Mesenchymal stem cell (in vitro differentiated cells and primary cell): ENCODE data around the gene CCDC121.

Source experiments
- DNase-seq: peaks from one replicate; pipeline ENCODE4 v3.0.0-alpha.2; 2013
- H2AFZ ChIP-seq: one replicate; pipeline ENCODE4 v1.6.1; 2013; ENCODE audit warnings: low read depth, mild to moderate bottlenecking, control low read depth, inconsistent platforms, low read length, moderate library complexity
- H2AK5ac ChIP-seq: 2 replicates; pipeline ENCODE4 v1.6.1; 2013; ENCODE audit warnings: low read length, moderate library complexity, mild to moderate bottlenecking, inconsistent platforms; ENCODE audit not compliant: severe bottlenecking
- H2BK120ac ChIP-seq: one replicate; pipeline ENCODE4 v1.6.1; 2013; ENCODE audit warnings: low read depth, mild to moderate bottlenecking, inconsistent platforms, low read length, moderate library complexity
- H2BK12ac ChIP-seq, 2 experiments: one replicate each; pipeline ENCODE4 v1.6.1; 2013; ENCODE audit warnings: inconsistent platforms in 2 of 2, low read length in 2 of 2, mild to moderate bottlenecking in 2 of 2, moderate library complexity in 2 of 2, control low read depth in 1 of 2
- H2BK15ac ChIP-seq: one replicate; pipeline ENCODE4 v1.6.1; 2013; ENCODE audit warnings: mild to moderate bottlenecking, low read depth, inconsistent platforms; ENCODE audit not compliant: poor library complexity, severe bottlenecking
- H2BK5ac ChIP-seq: 2 replicates; pipeline ENCODE4 v1.6.1; 2013; ENCODE audit warnings: low read depth, mild to moderate bottlenecking, low read length, control low read depth, inconsistent platforms; ENCODE audit not compliant: poor library complexity, severe bottlenecking
- H3K14ac ChIP-seq, 2 experiments: one replicate each; pipeline ENCODE4 v1.6.1; 2013; ENCODE audit warnings: inconsistent platforms in 2 of 2, low read length in 2 of 2, control low read depth in 1 of 2, mild to moderate bottlenecking in 1 of 2, moderate library complexity in 1 of 2
- H3K18ac ChIP-seq, 2 experiments: one replicate each; pipeline ENCODE4 v1.6.1; 2013; ENCODE audit warnings: inconsistent platforms in 2 of 2, low read length in 2 of 2, control low read depth in 1 of 2, low read depth in 1 of 2, mild to moderate bottlenecking in 1 of 2
- H3K23ac ChIP-seq, 2 experiments: one replicate each; pipeline ENCODE4 v1.6.1; 2013; ENCODE audit warnings: inconsistent platforms in 2 of 2, low read length in 2 of 2, mild to moderate bottlenecking in 2 of 2, moderate library complexity in 2 of 2, control low read depth in 1 of 2
- H3K27ac ChIP-seq: 2 replicates; pipeline ENCODE4 v1.5.1; 2013; ENCODE audit warnings: mild to moderate bottlenecking, moderate library complexity, low read length, control low read depth, inconsistent platforms; ENCODE audit not compliant: poor library complexity, severe bottlenecking
- H3K27me3 ChIP-seq, 2 experiments: 2 replicates each; pipeline versions ENCODE4 v1.6.1 to v1.7.0; 2013; ENCODE audit warnings: low read length in 2 of 2, mild to moderate bottlenecking in 2 of 2, moderate library complexity in 2 of 2, control low read depth in 1 of 2, inconsistent platforms in 1 of 2; ENCODE audit not compliant: control insufficient read depth in 1 of 2, insufficient read depth in 1 of 2
- H3K36me3 ChIP-seq, 2 experiments: 2 replicates each; pipeline versions ENCODE4 v1.6.1 to v1.7.0; 2013; ENCODE audit warnings: low read length in 2 of 2, control low read depth in 1 of 2, inconsistent platforms in 1 of 2, low read depth in 1 of 2, mild to moderate bottlenecking in 1 of 2; ENCODE audit not compliant: insufficient read depth in 2 of 2, control insufficient read depth in 1 of 2
- H3K4ac ChIP-seq, 2 experiments: one replicate each; pipeline ENCODE4 v1.6.1; 2013; ENCODE audit warnings: inconsistent platforms in 2 of 2, low read length in 2 of 2, mild to moderate bottlenecking in 2 of 2, moderate library complexity in 2 of 2, control low read depth in 1 of 2, low read depth in 1 of 2
- H3K4me1 ChIP-seq: 2 replicates; pipeline ENCODE4 v1.6.1; 2013; ENCODE audit warnings: low read depth, low read length, control low read depth; ENCODE audit not compliant: control insufficient read depth, insufficient read depth
- H3K4me2 ChIP-seq: 2 replicates; pipeline ENCODE4 v1.6.1; 2013; ENCODE audit warnings: low read length, mild to moderate bottlenecking, inconsistent platforms; ENCODE audit not compliant: poor library complexity, severe bottlenecking
- H3K4me3 ChIP-seq, 2 experiments: 2 replicates each; pipeline versions ENCODE4 v1.5.1 to v1.7.0; 2013; ENCODE audit warnings: low read length in 2 of 2, mild to moderate bottlenecking in 2 of 2, control low read depth in 1 of 2, low read depth in 1 of 2; ENCODE audit not compliant: insufficient read depth in 1 of 2
- H3K79me1 ChIP-seq: replicated peaks from 2 replicates; pipeline ENCODE4 v1.6.1; 2013; ENCODE audit warnings: mild to moderate bottlenecking, control low read depth, low read length, inconsistent platforms; ENCODE audit not compliant: poor library complexity, severe bottlenecking
- H3K9ac ChIP-seq: 2 replicates; pipeline ENCODE4 v1.7.0; 2013; ENCODE audit warnings: mild to moderate bottlenecking, low read length, moderate library complexity
- H3K9me3 ChIP-seq: 2 replicates; pipeline ENCODE4 v1.7.0; 2013; ENCODE audit warnings: mild to moderate bottlenecking, low read length; ENCODE audit not compliant: control insufficient read depth
- H4K8ac ChIP-seq: one replicate; pipeline ENCODE4 v1.6.1; 2013; ENCODE audit warnings: inconsistent platforms, mild to moderate bottlenecking, low read length, moderate library complexity
- H4K91ac ChIP-seq: one replicate; pipeline ENCODE4 v1.6.1; 2013; ENCODE audit warnings: mild to moderate bottlenecking, low read length, inconsistent platforms
- WGBS: methylation state at CpG from one replicate; pipeline ENCODE4 v1.1.7; 2013; ENCODE audit warnings: mixed read lengths; 5-methylcytosine and 5-hydroxymethylcytosine counted together

The CCDC121 gene

GRCh38 chr2:27621524-27621923 lies 7.3 kb downstream of the CCDC121 start:
- H2BK5ac ChIP-seq, result no peak overlapping the region
- no peak overlapping the region for H2BK120ac ChIP-seq
- H3K4me2 ChIP-seq, result no peak overlapping the region
- H3K4me3 ChIP-seq, result no peak overlapping the region
- H2BK12ac ChIP-seq, result no peak overlapping the region
- no peaks in the 10 kb centered on the region for H3K27me3 ChIP-seq
- H3K9ac ChIP-seq, result no peak overlapping the region
- H4K8ac ChIP-seq, result no peak overlapping the region
- H2AK5ac ChIP-seq, result peak overlapping the region; percentile 94
- no peak overlapping the region for H2BK15ac ChIP-seq
- no peak overlapping the region for H3K18ac ChIP-seq
- no peak overlapping the region for H3K4ac ChIP-seq
- H3K27ac ChIP-seq, result peak overlapping the region; percentile 15
- no peaks in the 10 kb centered on the region for H3K9me3 ChIP-seq
- peaks cover 17 to 85% of the 10 kb centered on the region in 2 experiments for H3K36me3 ChIP-seq
- peaks cover 10% of the 10 kb centered on the region for H3K79me1 ChIP-seq
- no peak overlapping the region for H2AFZ ChIP-seq
- H3K14ac ChIP-seq, result no peak overlapping the region
- no peak overlapping the region for H4K91ac ChIP-seq
- H3K23ac ChIP-seq, result no peak overlapping the region
- H3K4me1 ChIP-seq, result peaks cover 2% of the 10 kb centered on the region
- WGBS, result 71% methylated on average over 1 of the region's 1 CpG
- no peak for DNase-seq

GRCh38 chr2:27615316-27615715 lies 13.5 kb downstream of the CCDC121 start:
- WGBS, result 98% methylated on average over 3 of the region's 3 CpGs
- no peak overlapping the region for H3K18ac ChIP-seq
- no peak overlapping the region for H2BK12ac ChIP-seq
- peaks cover 18% of the 10 kb centered on the region for H3K79me1 ChIP-seq
- no peak overlapping the region for H2BK120ac ChIP-seq
- H3K4me1 ChIP-seq, result no peaks in the 10 kb centered on the region
- no peak overlapping the region for H2AFZ ChIP-seq
- no peak overlapping the region for H3K4me2 ChIP-seq
- no peak overlapping the region for H3K4me3 ChIP-seq
- H4K8ac ChIP-seq, result no peak overlapping the region
- no peak overlapping the region for H3K4ac ChIP-seq
- no peaks in the 10 kb centered on the region for H3K9me3 ChIP-seq
- H3K14ac ChIP-seq, result no peak overlapping the region
- no peak overlapping the region for H3K23ac ChIP-seq
- no peak overlapping the region for H2BK15ac ChIP-seq
- DNase-seq, result no peak
- no peak overlapping the region for H2AK5ac ChIP-seq
- H4K91ac ChIP-seq, result no peak overlapping the region
- no peaks in the 10 kb centered on the region for H3K27me3 ChIP-seq
- peak overlapping the region; percentile 54 for H3K27ac ChIP-seq
- H3K9ac ChIP-seq, result no peak overlapping the region
- H3K36me3 ChIP-seq, result peaks cover 12 to 75% of the 10 kb centered on the region in 2 experiments
- no peak overlapping the region for H2BK5ac ChIP-seq

- Histone ChIP-seq H3K4me1 (no peaks in the 10 kb centered on the region), H3K4me3 (no peak overlapping the region), H3K79me1 (peaks cover 21% of the 10 kb centered on the region), H4K8ac (no peak overlapping the region), H3K9me3 (no peaks in the 10 kb centered on the region), H2BK120ac (no peak overlapping the region), H3K9ac (no peak overlapping the region), H3K4me2 (no peak overlapping the region), H3K18ac (no peak overlapping the region), H2BK15ac (no peak overlapping the region), H2AK5ac (no peak overlapping the region), H3K27ac (no peak overlapping the region), H3K36me3 (peaks cover 17 to 68% of the 10 kb centered on the region in 2 experiments), H2AFZ (no peak overlapping the region), H3K23ac (no peak overlapping the region), H3K27me3 (no peaks in the 10 kb centered on the region), H2BK5ac (no peak overlapping the region), H3K14ac (no peak overlapping the region), H3K4ac (no peak overlapping the region), H4K91ac (no peak overlapping the region), H2BK12ac (no peak overlapping the region)
- no peak for DNase-seq
- no CpG with 5 or more reads among the region's 2 CpGs for WGBS
Measured at GRCh38 chr2:27613985-27614384, 14.8 kb downstream of the CCDC121 start.

- no peaks in the 10 kb centered on the region for H3K4me1 ChIP-seq
- no peak overlapping the region for H3K18ac ChIP-seq
- no peak overlapping the region for H3K23ac ChIP-seq
- H3K79me1 ChIP-seq, result peaks cover 21% of the 10 kb centered on the region
- no peak for DNase-seq
- no peak overlapping the region for H3K4me3 ChIP-seq
- H2AFZ ChIP-seq, result no peak overlapping the region
- no peaks in the 10 kb centered on the region for H3K27me3 ChIP-seq
- no peaks in the 10 kb centered on the region for H3K9me3 ChIP-seq
- peak overlapping the region; percentile 58 for H3K27ac ChIP-seq
- H4K91ac ChIP-seq, result no peak overlapping the region
- no peak overlapping the region for H3K4me2 ChIP-seq
- WGBS, result 88% methylated on average over 2 of the region's 2 CpGs
- no peak overlapping the region for H3K4ac ChIP-seq
- no peak overlapping the region for H2BK120ac ChIP-seq
- peaks cover 31 to 67% of the 10 kb centered on the region in 2 experiments for H3K36me3 ChIP-seq
- no peak overlapping the region for H2BK12ac ChIP-seq
- no peak overlapping the region for H2AK5ac ChIP-seq
- H3K9ac ChIP-seq, result no peak overlapping the region
- no peak overlapping the region for H2BK15ac ChIP-seq
- no peak overlapping the region for H3K14ac ChIP-seq
- no peak overlapping the region for H4K8ac ChIP-seq
- no peak overlapping the region for H2BK5ac ChIP-seq
Measured at GRCh38 chr2:27606611-27607010, 22.2 kb downstream of the CCDC121 start.
